Measurements from ENCODE around the gene NOP58. TPM values are rescaled to one million over a fixed set of nuclear protein-coding genes. Genes with fewer than 3 reads are reported as not detected.
"Not testable (repeated sequence)": the region's sequence is repeated elsewhere in the genome, so short reads cannot be mapped to it uniquely, and the experiment has no call there.

NOP58 gene
- total RNA-seq, 1 donor from 2014 or later = 40.4 TPM

DNA sequence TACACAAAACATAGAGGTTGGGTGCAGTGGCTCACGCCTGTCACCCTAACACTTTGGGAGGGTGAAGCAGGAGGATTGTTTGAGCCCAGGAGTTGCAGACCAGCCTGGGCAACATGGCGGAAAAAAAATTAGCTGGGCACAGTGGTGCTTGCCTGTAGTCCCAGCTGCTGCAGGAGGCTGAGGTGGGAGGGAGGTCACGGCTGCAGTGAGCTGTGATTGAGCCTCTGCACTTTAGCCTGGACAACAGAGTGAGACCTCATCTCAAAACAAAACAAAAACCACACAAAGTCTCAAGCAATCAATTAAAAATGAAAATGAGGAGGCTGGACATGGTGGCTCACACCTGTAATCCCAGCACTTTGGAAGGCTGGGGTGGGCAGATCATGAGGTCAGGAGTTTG, 4.9 kb downstream of the NOP58 start:
- TF ChIP-seq, protein P1, sequence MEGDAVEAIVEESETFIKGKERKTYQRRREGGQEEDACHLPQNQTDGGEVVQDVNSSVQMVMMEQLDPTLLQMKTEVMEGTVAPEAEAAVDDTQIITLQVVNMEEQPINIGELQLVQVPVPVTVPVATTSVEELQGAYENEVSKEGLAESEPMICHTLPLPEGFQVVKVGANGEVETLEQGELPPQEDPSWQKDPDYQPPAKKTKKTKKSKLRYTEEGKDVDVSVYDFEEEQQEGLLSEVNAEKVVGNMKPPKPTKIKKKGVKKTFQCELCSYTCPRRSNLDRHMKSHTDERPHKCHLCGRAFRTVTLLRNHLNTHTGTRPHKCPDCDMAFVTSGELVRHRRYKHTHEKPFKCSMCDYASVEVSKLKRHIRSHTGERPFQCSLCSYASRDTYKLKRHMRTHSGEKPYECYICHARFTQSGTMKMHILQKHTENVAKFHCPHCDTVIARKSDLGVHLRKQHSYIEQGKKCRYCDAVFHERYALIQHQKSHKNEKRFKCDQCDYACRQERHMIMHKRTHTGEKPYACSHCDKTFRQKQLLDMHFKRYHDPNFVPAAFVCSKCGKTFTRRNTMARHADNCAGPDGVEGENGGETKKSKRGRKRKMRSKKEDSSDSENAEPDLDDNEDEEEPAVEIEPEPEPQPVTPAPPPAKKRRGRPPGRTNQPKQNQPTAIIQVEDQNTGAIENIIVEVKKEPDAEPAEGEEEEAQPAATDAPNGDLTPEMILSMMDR (IDR thresholded peaks at IDR 0.05; ENCODE audit: unreplicated experiment) = no peak
- Mint-ChIP-seq H3K27ac (ENCODE audit: unreplicated experiment) (no peak overlapping the region), H3K27me3 (ENCODE audit: unreplicated experiment) (peaks cover 2% of the 10 kb centered on the region), H3K36me3 (ENCODE audit: low read depth, unreplicated experiment) (no peaks in the 10 kb centered on the region), H3K4me1 (ENCODE audit: unreplicated experiment) (peaks cover 5% of the 10 kb centered on the region), H3K4me3 (ENCODE audit: unreplicated experiment) (no peak overlapping the region), H3K9me3 (ENCODE audit: unreplicated experiment) (no peaks in the 10 kb centered on the region)
- DNase-seq (ENCODE audit: low spot score) = no peak

DNA sequence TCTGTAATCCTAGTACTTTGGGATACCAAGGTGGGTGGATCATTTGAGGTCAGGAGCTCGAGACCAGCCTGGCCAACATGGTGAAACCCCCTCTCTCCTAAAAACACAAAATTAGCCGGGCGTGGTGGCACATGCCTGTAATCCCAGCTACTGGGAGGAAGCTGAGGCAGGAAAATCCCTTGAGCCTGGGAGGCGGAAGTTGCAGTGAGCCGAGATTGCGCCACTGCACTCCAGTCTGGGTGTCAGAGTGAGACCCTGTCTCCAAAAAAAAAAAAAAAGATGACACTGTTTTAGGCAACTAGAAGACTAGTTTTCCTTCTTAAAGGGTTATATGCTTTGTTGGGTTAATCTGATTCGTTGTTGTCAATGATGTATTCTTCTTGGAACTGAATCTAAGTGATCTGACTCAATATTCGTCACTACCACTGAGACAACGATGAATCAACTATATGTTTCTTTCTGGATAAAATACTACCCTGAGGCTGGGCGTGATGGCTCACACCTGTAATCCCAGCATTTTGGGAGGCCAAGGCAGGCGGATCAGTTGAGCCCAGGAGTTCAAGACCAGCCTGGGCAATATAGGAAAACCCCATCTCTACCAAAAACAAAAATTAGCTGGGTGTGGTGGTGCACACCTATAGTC, 10.6 kb downstream of the NOP58 start:
- H3K27me3 Mint-ChIP-seq (ENCODE audit: unreplicated experiment); H3K36me3 Mint-ChIP-seq (ENCODE audit: low read depth, unreplicated experiment); H3K9me3 Mint-ChIP-seq (ENCODE audit: unreplicated experiment); H3K4me1 Mint-ChIP-seq (ENCODE audit: unreplicated experiment); H3K4me3 Mint-ChIP-seq (ENCODE audit: unreplicated experiment); DNase-seq (ENCODE audit: low spot score): not testable (repeated sequence)
- peak overlapping the region; percentile 67 for H3K27ac Mint-ChIP-seq (ENCODE audit: unreplicated experiment)

DNA sequence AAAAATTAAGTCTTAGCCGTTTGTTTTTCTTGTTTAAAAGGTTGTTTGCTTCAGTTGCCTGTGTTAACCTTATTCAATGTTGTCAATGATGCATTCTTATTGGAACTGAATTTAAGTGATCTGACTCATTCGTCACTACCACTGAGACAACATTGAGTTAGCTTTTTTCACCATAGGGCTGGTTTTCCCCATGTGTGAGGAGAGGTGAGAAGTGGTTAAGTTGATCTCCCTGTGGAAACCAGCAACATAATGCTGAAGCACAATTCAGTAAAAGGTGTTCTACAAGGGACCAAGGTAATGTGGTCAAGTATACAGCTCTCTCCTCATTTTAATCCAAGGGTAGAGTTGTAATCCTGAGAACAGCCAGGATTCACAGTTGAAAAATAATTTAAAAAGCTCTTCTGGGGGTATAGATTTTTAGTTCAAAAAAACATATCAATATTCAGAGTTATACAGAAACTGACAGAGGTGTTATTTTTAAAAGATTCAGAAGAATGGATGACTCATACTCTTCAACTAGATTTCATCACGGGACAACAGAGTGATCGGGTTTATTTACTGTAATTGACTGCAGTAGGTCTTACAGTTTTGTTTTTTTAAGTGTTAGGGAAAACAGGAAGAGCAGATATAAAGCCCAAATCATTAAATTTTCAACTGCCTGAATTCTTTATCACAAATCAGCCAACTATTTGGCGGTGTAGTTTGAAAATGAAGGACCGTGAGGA, 12.6 kb downstream of the NOP58 start:
- TF ChIP-seq, protein P1 (IDR thresholded peaks at IDR 0.05; ENCODE audit: unreplicated experiment) = no peak
- no peak overlapping the region for H3K4me3 Mint-ChIP-seq (ENCODE audit: unreplicated experiment)
- DNase-seq (ENCODE audit: low spot score) = no peak
- H3K36me3 Mint-ChIP-seq (ENCODE audit: low read depth, unreplicated experiment) = peaks cover 9% of the 10 kb centered on the region
- no peaks in the 10 kb centered on the region for H3K9me3 Mint-ChIP-seq (ENCODE audit: unreplicated experiment)
- no peaks in the 10 kb centered on the region for H3K4me1 Mint-ChIP-seq (ENCODE audit: unreplicated experiment)
- H3K27ac Mint-ChIP-seq (ENCODE audit: unreplicated experiment) = peak overlapping the region; percentile 10
- H3K27me3 Mint-ChIP-seq (ENCODE audit: unreplicated experiment) = no peaks in the 10 kb centered on the region

DNA sequence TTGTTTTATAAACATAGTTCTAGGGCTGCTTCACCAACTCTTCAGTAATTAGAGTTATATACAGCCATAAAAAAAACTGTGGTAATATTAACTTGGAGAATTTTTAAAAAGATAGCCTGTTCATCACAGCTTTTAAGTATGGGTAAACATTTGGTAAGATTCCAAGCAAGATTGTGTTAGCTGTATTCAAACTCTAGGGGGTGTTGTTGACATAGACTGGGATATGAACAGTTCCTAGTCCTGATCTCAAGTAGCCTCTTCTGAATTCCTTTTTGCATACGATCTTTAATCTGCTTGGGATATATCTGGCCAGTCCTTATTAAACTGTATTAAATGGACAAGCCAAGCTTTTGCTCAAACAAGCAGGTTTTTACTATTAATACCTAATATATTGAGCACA, 13.4 kb downstream of the NOP58 start:
- TF ChIP-seq, protein P1 (IDR thresholded peaks at IDR 0.05; ENCODE audit: unreplicated experiment) = peak; percentile 54
- H3K9me3 Mint-ChIP-seq (ENCODE audit: unreplicated experiment) = no peaks in the 10 kb centered on the region
- peak; percentile 13 for DNase-seq (ENCODE audit: low spot score)
- peaks cover 9% of the 10 kb centered on the region for H3K36me3 Mint-ChIP-seq (ENCODE audit: low read depth, unreplicated experiment)
- no peaks in the 10 kb centered on the region for H3K27me3 Mint-ChIP-seq (ENCODE audit: unreplicated experiment)
- H3K4me1 Mint-ChIP-seq (ENCODE audit: unreplicated experiment) = no peaks in the 10 kb centered on the region
- no peak overlapping the region for H3K27ac Mint-ChIP-seq (ENCODE audit: unreplicated experiment)
- no peak overlapping the region for H3K4me3 Mint-ChIP-seq (ENCODE audit: unreplicated experiment)

DNA sequence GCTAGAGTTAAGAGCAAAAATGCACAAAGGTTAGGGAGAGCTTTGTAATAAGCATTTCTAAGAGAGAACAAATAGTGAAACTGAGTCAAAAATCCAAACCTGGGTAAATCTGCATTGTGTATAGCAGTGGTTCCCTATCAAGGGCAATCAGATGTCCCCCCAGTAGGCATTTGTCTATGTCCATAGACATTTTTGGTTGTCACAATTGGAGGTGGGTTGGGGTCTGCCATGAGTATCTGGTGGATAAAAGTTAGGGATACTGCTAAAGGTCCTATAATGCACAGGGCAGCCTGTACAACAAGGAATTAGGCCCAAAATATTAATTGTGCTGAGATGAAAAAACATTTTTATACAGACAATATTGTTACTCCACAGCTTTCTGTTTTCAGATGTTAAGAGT, 21.0 kb downstream of the NOP58 start:
- H3K4me1 Mint-ChIP-seq (ENCODE audit: unreplicated experiment) = no peaks in the 10 kb centered on the region
- H3K36me3 Mint-ChIP-seq (ENCODE audit: low read depth, unreplicated experiment) = peaks cover 28% of the 10 kb centered on the region
- TF ChIP-seq, protein P1 (IDR thresholded peaks at IDR 0.05; ENCODE audit: unreplicated experiment) = no peak
- DNase-seq (ENCODE audit: low spot score) = no peak
- H3K4me3 Mint-ChIP-seq (ENCODE audit: unreplicated experiment) = no peak overlapping the region
- no peaks in the 10 kb centered on the region for H3K27me3 Mint-ChIP-seq (ENCODE audit: unreplicated experiment)
- no peaks in the 10 kb centered on the region for H3K9me3 Mint-ChIP-seq (ENCODE audit: unreplicated experiment)
- H3K27ac Mint-ChIP-seq (ENCODE audit: unreplicated experiment) = no peak overlapping the region
